GM12872 (cell line): ENCODE data around the gene CYFIP1.

Source experiments
- TF ChIP-seq, protein P1 (sequence below): IDR thresholded peaks from 3 replicates; pipeline ENCODE4 v1.5.1; 2011; ENCODE audit warnings: low read depth, mild to moderate bottlenecking, low read length, moderate library complexity; ENCODE audit not compliant: insufficient read depth

Gene CYFIP1

DNA sequence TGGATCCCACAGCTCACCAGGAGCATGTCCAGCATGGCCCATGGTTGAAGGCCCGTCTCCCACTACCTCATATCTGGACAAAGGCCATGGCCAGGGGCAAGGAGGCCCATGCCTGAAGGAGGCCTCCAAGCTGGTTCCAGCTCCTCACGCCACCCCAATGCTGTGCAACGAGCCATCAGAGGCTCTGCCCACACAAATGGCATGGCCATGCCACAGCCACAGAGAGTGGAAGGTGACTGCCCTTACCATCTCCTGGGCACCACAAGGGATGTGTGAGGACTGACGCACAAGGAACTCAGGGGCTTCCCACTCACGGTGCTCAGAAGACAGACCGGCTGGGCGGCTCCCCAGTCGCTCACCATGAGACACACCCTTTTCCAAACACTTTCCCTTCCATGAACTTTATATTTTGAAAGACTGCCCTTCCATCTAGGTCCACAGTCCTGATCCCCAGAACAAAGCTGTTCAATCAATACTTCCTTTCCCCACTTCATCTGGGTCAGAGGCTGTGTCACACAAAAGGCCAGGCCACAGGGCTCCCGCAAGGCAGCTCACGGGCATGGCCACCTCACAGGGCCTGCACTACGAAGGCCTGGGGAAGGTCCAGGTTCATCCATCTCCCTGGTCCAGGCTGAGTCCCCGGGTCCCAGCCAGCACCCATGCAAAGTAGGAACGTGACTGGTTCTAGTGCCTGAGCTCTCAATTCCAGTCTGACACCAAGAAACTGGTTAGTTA is 66.4 kb downstream of the CYFIP1 start:
- TF ChIP-seq, protein P1, sequence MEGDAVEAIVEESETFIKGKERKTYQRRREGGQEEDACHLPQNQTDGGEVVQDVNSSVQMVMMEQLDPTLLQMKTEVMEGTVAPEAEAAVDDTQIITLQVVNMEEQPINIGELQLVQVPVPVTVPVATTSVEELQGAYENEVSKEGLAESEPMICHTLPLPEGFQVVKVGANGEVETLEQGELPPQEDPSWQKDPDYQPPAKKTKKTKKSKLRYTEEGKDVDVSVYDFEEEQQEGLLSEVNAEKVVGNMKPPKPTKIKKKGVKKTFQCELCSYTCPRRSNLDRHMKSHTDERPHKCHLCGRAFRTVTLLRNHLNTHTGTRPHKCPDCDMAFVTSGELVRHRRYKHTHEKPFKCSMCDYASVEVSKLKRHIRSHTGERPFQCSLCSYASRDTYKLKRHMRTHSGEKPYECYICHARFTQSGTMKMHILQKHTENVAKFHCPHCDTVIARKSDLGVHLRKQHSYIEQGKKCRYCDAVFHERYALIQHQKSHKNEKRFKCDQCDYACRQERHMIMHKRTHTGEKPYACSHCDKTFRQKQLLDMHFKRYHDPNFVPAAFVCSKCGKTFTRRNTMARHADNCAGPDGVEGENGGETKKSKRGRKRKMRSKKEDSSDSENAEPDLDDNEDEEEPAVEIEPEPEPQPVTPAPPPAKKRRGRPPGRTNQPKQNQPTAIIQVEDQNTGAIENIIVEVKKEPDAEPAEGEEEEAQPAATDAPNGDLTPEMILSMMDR = no peak

DNA sequence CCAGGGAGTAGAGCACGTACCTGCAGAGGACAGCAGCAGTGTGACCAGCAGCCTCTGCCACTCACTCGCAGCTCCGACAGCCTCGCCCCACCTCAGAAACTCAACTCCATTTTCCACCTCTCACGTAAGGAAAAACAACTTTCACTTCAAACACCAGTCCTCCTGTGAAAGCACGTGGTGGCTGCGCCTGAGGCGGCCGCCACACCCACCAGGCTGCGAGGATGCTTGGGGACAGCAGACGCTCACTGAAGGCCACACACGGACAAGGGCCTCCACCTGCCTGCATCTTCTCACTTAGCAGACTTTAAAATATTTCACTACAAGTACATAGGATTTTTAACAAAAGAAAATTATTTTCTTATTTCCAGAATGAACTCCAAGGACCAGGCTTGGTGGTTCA is 67.9 kb downstream of the CYFIP1 start:
- TF ChIP-seq, protein P1 = no peak

DNA sequence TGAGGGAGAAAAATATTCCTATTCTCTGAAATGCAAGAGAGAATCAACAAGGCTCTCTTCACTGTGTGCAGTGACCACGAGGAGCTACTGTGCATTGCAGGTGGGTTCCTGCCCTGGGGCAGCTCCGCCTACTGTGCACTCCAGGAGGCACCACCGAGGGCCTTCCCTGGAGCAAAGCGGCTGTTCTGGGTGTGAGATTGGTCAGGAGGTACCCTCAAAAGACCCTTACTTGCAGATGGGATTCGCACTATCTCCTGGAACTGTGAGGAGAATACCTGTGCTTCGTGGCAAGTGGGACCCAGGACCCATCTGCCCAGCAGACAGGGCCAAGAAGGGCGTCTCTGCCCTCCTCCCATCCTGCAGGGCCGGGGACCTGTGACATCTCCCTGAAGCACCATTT is 68.9 kb downstream of the CYFIP1 start:
- TF ChIP-seq, protein P1 = no peak

DNA sequence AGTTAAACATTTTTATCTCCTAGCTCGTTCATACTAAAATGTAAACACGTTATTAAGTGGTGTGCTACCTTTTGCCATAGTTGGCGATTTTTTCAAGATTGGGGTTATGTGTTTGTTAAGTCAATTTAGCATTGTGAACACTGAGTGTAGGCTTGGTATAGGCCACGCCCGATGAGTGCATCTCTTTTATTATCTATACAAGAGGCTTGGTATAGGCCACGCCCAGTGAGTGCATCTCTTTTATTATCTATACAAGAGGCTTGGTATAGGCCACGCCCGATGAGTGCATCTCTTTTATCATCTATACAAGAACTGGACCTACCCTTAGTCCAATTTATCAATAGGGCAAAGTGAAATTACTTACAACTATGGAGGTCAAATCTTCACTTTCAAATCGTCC is 71.3 kb downstream of the CYFIP1 start:
- TF ChIP-seq, protein P1 = no peak

DNA sequence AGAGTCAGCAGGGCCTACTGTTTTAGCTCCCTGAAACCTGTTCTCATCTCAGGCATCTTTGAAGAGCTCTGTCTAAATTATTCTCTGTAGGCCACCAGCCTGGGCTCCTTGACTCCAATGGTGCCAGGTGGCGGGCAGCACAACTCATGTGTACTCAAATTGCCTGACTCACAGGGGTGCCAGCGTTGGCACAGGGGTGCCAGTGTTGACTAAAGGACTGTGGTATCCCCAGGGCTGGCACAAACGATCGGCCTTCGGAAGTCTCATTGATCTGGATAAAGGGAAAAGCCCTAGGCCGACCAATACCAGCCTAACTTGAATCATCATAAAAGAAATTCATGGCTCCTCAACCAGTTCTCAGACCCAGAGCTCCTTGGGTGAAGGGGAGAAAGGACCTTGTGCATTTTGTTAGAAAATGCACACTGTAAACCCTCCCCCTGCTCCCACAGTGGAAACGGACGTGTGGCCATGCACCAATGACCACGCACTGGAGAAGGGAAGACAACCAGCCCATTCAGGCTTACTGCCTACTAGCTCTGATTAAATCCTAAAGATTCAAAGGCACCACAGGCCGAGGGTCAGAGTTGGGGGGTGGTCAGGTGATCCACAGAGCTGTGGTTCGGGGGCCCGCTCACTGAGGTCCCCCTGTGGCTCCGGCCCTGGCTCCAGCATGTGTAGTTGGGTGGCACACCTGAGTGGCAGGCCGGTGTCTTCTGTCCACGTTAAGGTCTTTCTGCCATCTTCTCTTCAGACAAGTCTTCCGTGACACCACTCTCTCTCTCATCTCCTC is 72.8 kb downstream of the CYFIP1 start:
- TF ChIP-seq, protein P1 = no peak

DNA sequence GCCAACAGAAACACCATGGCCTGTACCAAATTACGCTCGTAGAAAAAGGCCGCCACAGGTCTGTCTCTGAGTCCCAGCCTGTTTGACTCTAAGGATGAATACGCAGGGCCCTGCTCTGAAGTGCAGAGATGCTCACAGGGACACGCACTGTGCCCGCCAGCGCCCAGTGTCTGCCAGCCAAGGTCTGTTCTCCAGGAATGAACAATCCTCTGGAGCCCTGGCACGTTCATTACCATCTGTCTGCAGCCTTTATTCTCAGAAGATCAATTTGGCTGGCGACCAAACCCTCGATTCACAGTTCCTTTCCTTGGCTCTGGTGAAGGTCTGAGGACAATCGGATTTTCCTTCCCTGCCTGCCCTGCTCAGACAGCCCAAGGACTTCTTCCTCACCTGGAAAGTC is 75.4 kb downstream of the CYFIP1 start:
- TF ChIP-seq, protein P1 = no peak

DNA sequence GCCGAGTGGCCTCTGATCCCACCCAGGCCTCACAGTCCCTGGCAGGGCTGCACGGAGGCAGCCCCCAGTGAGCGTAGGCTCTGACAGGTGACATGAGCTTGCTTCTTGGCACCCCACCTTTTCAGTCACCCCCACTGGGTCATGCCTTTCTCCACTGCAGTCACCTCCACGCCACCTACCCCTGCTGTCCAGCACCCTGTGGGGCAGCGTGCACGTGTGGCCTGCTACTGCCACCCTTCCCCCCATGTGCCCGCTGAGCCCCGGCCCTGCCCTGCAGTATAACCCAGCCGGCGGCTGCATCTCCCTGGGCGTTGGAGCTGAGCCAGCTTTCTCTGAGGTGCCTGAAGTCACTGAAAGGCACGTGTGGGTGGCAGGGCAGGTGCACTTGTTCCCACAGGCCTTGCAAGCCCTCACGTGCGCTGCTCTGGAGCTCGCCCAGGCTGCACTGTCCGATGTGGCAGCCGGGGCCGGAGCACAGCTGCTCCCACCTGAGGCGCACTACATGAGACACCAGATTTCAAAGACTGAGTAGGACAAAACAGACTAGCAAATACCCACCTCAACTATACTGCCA is 76.1 kb downstream of the CYFIP1 start:
- TF ChIP-seq, protein P1 = no peak
